ENCODE data around the gene RNU6-9.

The RNU6-9 gene

DNA sequence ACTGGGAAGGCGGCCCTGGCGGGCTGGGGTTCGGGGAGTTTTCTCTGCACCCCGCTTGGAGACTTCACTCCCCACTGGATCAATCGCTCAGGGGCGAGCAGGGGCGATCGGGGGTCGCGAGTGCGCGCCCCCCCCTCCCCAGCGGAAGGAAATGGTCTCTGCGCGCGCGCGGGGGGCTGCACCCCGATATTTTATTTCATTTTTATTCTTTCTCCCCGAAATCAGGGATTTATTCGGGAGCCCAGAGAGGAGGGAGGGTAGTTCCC lies 33.0 kb downstream of the RNU6-9 start:
- TF ChIP-seq, protein P1, sequence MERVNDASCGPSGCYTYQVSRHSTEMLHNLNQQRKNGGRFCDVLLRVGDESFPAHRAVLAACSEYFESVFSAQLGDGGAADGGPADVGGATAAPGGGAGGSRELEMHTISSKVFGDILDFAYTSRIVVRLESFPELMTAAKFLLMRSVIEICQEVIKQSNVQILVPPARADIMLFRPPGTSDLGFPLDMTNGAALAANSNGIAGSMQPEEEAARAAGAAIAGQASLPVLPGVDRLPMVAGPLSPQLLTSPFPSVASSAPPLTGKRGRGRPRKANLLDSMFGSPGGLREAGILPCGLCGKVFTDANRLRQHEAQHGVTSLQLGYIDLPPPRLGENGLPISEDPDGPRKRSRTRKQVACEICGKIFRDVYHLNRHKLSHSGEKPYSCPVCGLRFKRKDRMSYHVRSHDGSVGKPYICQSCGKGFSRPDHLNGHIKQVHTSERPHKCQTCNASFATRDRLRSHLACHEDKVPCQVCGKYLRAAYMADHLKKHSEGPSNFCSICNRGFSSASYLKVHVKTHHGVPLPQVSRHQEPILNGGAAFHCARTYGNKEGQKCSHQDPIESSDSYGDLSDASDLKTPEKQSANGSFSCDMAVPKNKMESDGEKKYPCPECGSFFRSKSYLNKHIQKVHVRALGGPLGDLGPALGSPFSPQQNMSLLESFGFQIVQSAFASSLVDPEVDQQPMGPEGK (CRISPR knock-in tag; IDR thresholded peaks at IDR 0.05; ENCODE audit: borderline replicate concordance), result no peak
- TF ChIP-seq TOX (CRISPR knock-in tag; IDR thresholded peaks at IDR 0.05; ENCODE audit: borderline replicate concordance), result no peak
- no peak for TF ChIP-seq ZNF565 (CRISPR knock-in tag; conservative IDR thresholded peaks at IDR 0.05; ENCODE audit: low read depth)
- TF ChIP-seq ESRRG (CRISPR knock-in tag; IDR thresholded peaks at IDR 0.05), result no peak
- no peak for TF ChIP-seq RARB (CRISPR knock-in tag; IDR thresholded peaks at IDR 0.05)
- TF ChIP-seq BACH2 (CRISPR knock-in tag; IDR thresholded peaks at IDR 0.05; ENCODE audit: borderline replicate concordance), result no peak
- no peak for TF ChIP-seq ISL1 (CRISPR knock-in tag; IDR thresholded peaks at IDR 0.05)
- TF ChIP-seq, protein P2, sequence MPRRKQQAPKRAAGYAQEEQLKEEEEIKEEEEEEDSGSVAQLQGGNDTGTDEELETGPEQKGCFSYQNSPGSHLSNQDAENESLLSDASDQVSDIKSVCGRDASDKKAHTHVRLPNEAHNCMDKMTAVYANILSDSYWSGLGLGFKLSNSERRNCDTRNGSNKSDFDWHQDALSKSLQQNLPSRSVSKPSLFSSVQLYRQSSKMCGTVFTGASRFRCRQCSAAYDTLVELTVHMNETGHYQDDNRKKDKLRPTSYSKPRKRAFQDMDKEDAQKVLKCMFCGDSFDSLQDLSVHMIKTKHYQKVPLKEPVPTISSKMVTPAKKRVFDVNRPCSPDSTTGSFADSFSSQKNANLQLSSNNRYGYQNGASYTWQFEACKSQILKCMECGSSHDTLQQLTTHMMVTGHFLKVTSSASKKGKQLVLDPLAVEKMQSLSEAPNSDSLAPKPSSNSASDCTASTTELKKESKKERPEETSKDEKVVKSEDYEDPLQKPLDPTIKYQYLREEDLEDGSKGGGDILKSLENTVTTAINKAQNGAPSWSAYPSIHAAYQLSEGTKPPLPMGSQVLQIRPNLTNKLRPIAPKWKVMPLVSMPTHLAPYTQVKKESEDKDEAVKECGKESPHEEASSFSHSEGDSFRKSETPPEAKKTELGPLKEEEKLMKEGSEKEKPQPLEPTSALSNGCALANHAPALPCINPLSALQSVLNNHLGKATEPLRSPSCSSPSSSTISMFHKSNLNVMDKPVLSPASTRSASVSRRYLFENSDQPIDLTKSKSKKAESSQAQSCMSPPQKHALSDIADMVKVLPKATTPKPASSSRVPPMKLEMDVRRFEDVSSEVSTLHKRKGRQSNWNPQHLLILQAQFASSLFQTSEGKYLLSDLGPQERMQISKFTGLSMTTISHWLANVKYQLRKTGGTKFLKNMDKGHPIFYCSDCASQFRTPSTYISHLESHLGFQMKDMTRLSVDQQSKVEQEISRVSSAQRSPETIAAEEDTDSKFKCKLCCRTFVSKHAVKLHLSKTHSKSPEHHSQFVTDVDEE (CRISPR knock-in tag; IDR thresholded peaks at IDR 0.05), result no peak
- ATAC-seq, result no peak

DNA sequence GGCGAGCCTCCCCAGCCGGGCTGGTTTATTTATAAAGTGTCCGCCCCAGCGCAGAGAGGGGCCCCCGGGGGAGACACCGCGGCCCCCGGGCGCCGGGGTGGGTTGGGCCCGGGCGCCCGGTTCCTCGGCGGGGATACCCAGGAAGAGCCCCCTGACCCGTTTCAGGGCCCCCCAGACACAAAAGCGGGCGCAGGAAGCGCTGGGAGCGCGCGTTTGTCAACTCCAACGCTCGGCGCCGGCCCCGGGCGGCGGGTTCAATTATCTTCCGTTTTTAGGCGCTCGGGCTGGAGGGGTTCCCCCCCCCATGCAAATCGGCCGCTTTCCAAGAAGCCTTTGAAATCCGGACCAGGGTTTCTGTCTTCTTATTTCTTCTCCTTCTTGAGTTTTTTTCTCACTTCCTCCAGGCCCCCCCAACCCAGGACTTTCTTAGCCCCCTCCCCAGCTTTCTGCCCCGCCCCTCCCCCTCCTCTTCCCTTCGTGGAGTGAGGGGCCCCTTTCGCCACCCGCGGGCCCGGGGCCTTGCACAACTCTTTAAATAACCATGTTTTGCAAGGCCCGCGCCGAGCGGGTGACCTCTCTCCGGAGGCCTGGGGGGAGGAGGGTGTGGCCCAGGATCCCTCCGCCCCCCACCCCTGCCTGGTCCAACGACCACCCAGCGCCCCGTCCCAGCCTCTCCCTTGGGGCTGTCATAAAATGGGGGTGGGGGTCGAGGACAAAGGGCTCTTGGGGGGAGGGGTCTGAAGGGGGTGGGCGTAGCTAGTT lies 33.5 kb downstream of the RNU6-9 start:
- ATAC-seq, result no peak; the same call in 2 of the 3 replicates

DNA sequence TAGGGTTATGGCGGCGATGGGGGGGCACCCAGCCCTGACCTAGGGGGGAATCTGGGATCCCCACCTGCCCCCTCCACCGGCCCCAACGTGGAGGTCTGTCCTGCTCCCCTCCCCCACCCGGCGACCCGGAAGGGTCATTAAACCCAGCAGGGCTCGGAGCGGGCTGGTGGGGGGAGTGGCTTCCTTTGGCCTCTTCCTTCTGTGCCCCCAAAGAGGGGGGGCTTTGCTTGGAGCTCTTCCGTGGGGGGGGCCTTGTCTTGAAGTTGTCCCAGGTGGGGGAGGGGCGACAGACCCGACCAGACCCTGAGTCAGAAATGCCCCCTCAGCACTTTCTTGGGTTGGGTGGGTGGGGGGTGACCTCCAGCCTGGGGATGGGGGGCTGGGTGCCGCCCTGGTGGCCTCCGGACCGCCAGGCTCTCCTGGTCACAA lies 34.1 kb downstream of the RNU6-9 start:
- no peak for ATAC-seq
- TF ChIP-seq CSDC2 (CRISPR knock-in tag; IDR thresholded peaks at IDR 0.05), result no peak
- no peak for TF ChIP-seq ZFP30 (CRISPR knock-in tag; IDR thresholded peaks at IDR 0.05)
- TF ChIP-seq ZFP3 (CRISPR knock-in tag; IDR thresholded peaks at IDR 0.05), result no peak
- no peak for TF ChIP-seq RARB (CRISPR knock-in tag; IDR thresholded peaks at IDR 0.05)
- no peak for TF ChIP-seq ISL1 (CRISPR knock-in tag; IDR thresholded peaks at IDR 0.05)
- TF ChIP-seq, protein P2 (CRISPR knock-in tag; IDR thresholded peaks at IDR 0.05), result no peak
- TF ChIP-seq BACH2 (CRISPR knock-in tag; IDR thresholded peaks at IDR 0.05; ENCODE audit: borderline replicate concordance), result no peak
- TF ChIP-seq ZC3H10 (CRISPR knock-in tag; IDR thresholded peaks at IDR 0.05), result no peak
- TF ChIP-seq ZNF8 (CRISPR knock-in tag; IDR thresholded peaks at IDR 0.05), result no peak
- TF ChIP-seq, protein P1 (CRISPR knock-in tag; IDR thresholded peaks at IDR 0.05; ENCODE audit: borderline replicate concordance), result no peak
- TF ChIP-seq TOX (CRISPR knock-in tag; IDR thresholded peaks at IDR 0.05; ENCODE audit: borderline replicate concordance), result no peak
- TF ChIP-seq, protein P3, sequence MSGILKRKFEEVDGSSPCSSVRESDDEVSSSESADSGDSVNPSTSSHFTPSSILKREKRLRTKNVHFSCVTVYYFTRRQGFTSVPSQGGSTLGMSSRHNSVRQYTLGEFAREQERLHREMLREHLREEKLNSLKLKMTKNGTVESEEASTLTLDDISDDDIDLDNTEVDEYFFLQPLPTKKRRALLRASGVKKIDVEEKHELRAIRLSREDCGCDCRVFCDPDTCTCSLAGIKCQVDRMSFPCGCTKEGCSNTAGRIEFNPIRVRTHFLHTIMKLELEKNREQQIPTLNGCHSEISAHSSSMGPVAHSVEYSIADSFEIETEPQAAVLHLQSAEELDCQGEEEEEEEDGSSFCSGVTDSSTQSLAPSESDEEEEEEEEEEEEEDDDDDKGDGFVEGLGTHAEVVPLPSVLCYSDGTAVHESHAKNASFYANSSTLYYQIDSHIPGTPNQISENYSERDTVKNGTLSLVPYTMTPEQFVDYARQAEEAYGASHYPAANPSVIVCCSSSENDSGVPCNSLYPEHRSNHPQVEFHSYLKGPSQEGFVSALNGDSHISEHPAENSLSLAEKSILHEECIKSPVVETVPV (CRISPR knock-in tag; IDR thresholded peaks at IDR 0.05), result no peak
- TF ChIP-seq SNAI2 (CRISPR knock-in tag; IDR thresholded peaks at IDR 0.05), result no peak
- no peak for TF ChIP-seq ZNF70 (CRISPR knock-in tag; IDR thresholded peaks at IDR 0.05)
- no peak for TF ChIP-seq ZNF565 (CRISPR knock-in tag; conservative IDR thresholded peaks at IDR 0.05; ENCODE audit: low read depth)
- TF ChIP-seq GLIS3 (CRISPR knock-in tag; IDR thresholded peaks at IDR 0.05), result no peak
- TF ChIP-seq ESRRG (CRISPR knock-in tag; IDR thresholded peaks at IDR 0.05), result no peak
- TF ChIP-seq ARNTL (CRISPR knock-in tag; IDR thresholded peaks at IDR 0.05; ENCODE audit: borderline replicate concordance, low read depth), result no peak

More for the DNA sequence above, 33.5 kb downstream of the RNU6-9 start:
- TF ChIP-seq BACH2 (CRISPR knock-in tag; IDR thresholded peaks at IDR 0.05; ENCODE audit: borderline replicate concordance), result no peak
- TF ChIP-seq, protein P1 (CRISPR knock-in tag; IDR thresholded peaks at IDR 0.05; ENCODE audit: borderline replicate concordance), result peak; percentile 94; the same call in 1 of the 2 replicates
- TF ChIP-seq, protein P3 (CRISPR knock-in tag; IDR thresholded peaks at IDR 0.05), result no peak
- TF ChIP-seq GLIS3 (CRISPR knock-in tag; IDR thresholded peaks at IDR 0.05), result no peak

Data from SK-N-SH treated with all-trans-retinoic acid at 6 μM for 48 hours (cell line).